Neuron (in vitro differentiated cells): Measurements from ENCODE around the gene CCL24.
"Not testable (repeated sequence)": the region's sequence is repeated elsewhere in the genome, so short reads cannot be mapped to it uniquely, and the experiment has no call there.

Experiments used
- H2AFZ ChIP-seq: one replicate; pipeline ENCODE4 v1.6.1; 2013; ENCODE audit warnings: low read depth, mild to moderate bottlenecking, inconsistent platforms, low read length, moderate library complexity
- H3K27me3 ChIP-seq: one replicate; pipeline ENCODE4 v1.6.1; 2013; ENCODE audit warnings: low read length; ENCODE audit not compliant: insufficient read depth
- H3K36me3 ChIP-seq: one replicate; pipeline ENCODE4 v1.6.1; 2013; ENCODE audit warnings: low read length; ENCODE audit not compliant: insufficient read depth
- H3K4me1 ChIP-seq: one replicate; pipeline ENCODE4 v1.6.1; 2013; ENCODE audit warnings: low read length; ENCODE audit not compliant: insufficient read depth
- H3K4me3 ChIP-seq: 2 replicates; pipeline ENCODE4 v1.5.1; 2013; ENCODE audit warnings: mild to moderate bottlenecking, low read length, moderate library complexity
- H3K9me3 ChIP-seq: one replicate; pipeline ENCODE4 v1.6.1; 2013; ENCODE audit warnings: low read length

Gene CCL24

DNA sequence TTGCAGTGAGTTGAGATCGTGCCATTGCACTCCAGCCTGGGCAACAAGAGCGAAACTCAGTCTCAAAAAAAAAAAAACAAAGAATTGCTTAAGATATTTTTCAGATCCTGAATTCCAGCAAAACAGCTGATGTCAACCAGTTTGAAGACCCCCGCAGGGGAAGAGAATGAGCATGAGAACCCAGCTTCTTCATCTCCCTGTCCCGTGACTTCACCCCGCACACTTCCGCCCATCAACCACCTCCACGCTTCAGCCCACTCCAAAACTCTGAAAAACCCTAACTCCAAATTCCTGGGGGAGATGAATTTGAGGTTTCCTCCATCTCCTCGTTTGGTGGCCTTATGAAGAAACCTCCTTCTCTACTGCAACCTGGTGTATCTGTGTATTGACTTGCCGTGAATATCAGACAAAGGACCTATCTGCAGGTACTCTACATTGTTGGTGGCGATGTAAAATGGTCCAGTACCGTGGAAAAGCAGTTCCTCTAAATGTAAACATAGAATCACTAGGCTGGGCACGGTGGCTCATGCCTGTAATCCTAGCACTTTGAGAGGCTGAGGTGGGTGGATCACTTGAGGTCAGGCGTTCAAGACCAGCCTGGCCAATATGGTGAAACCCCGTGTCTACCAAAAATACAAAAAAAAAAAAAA is 24.8 kb upstream of the CCL24 start:
- H2AFZ ChIP-seq, H3K36me3 ChIP-seq, H3K4me3 ChIP-seq, H3K4me1 ChIP-seq, H3K27me3 ChIP-seq, H3K9me3 ChIP-seq: not testable (repeated sequence)

DNA sequence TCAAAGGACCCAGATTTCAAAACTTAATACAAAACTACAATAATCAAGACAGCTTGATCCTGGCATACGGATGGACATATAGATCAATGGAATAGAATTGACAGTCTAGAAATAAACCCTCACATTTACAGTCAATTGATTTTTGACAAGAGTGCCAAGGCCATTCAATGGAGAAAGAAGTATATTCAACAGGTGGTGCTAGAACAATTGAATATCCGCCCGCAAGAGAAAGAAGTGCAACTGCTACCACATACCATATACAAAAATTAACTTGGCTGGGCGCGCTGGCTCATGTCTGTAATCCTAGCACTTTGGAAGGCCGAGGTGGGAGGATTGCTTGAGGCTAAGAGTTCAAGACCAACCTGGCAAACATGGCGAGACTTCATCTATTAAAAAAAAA is 23.2 kb upstream of the CCL24 start:
- H3K4me1 ChIP-seq, result no peaks in the 10 kb centered on the region
- no peaks in the 10 kb centered on the region for H3K27me3 ChIP-seq
- H3K4me3 ChIP-seq, result no peak overlapping the region
- no peaks in the 10 kb centered on the region for H3K9me3 ChIP-seq
- no peaks in the 10 kb centered on the region for H3K36me3 ChIP-seq
- H2AFZ ChIP-seq, result no peak overlapping the region

DNA sequence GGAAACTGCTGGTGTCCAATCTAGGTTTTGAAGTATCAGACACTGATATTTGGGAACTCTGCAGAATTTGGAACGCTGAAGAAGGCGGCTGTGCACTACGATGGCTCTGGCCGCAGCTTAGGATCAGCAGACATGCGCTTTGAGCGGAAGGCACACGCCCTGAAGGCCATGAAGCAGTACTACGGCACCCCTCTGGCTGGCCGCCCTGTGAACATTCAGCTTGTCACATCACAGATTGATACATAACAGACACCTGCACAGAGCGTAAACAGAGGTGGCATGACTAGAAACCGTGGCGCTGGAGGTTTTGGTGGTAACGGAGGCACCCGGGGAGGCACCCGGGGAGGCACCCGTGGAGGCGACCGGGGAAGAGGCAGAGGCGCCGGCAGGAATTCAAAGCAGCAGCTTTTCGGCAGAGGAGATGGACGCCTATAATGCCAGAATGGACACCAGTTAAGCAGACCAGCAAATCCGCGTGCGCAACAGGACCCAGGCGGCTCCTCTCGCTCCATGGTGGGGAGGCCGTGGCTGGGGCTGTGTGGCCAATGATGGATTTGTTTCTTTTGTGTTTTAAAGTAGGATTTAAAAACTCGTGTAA is 22.2 kb upstream of the CCL24 start:
- Histone ChIP-seq H3K36me3 (no peaks in the 10 kb centered on the region), H2AFZ (no peak overlapping the region), H3K4me3 (no peak overlapping the region), H3K4me1 (no peaks in the 10 kb centered on the region), H3K27me3 (no peaks in the 10 kb centered on the region), H3K9me3 (no peaks in the 10 kb centered on the region)

DNA sequence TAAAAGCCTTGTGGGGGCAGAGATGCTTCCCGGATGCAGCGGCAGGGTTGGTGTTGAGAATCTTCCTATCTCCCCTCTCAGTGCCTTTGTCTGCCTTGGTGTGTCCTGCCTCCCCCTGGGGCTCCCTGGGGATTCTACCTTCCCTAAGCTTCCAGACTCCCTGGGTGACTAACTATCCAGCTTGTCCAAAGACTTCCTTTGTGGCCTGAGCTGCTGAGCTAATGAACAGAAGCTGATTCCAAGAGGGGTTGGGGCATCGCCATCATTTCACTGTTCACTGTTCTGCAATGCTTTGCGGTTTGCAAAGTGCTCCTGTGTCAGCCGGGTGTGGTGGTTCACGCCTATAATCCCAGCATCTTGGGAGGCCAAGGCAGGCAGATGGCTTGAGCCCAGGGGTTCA is 20.1 kb upstream of the CCL24 start:
- H3K4me3 ChIP-seq, H3K27me3 ChIP-seq, H2AFZ ChIP-seq, H3K4me1 ChIP-seq, H3K9me3 ChIP-seq, H3K36me3 ChIP-seq: not testable (repeated sequence)

DNA sequence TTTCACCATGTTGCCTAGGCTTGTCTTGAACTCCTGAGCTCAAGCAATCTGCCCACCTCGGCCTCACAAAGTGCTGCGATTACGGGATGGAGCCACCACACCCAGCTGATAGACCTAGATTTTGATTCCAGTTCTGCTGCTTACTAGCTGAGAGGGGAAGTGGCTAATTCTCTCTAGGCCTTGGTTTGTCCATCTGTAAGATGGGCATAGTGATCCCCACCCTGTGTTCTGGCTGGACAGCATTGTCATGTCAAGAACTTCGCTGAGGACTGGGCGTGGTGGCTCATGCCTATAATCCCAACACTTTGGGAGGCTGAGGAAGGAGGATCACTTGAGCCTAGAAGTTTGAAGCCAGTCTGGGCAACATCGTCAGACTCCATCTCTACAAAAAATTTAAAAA is 17.4 kb upstream of the CCL24 start:
- no peaks in the 10 kb centered on the region for H3K4me1 ChIP-seq
- H3K36me3 ChIP-seq, result no peaks in the 10 kb centered on the region
- H2AFZ ChIP-seq, result no peak overlapping the region
- no peak overlapping the region for H3K4me3 ChIP-seq
- no peaks in the 10 kb centered on the region for H3K27me3 ChIP-seq
- H3K9me3 ChIP-seq, result no peaks in the 10 kb centered on the region

DNA sequence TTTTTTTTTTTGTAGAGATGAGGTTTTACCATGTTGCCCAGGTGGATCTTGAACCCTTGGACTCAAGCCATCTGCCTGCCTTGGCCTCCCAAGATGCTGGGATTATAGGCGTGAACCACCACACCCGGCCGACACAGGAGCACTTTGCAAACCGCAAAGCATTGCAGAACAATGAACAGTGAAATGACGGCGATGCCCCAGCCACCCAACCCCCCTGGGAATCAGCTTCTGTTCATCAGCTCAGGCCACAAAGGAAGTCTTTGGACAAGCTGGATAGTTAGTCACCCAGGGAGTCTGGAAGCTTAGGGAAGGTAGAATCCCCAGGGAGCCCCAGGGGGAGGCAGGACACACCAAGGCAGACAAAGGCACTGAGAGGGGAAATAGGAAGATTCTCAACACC is 16.1 kb upstream of the CCL24 start:
- H3K36me3 ChIP-seq, H3K4me3 ChIP-seq, H3K27me3 ChIP-seq, H3K4me1 ChIP-seq, H2AFZ ChIP-seq, H3K9me3 ChIP-seq: not testable (repeated sequence)

DNA sequence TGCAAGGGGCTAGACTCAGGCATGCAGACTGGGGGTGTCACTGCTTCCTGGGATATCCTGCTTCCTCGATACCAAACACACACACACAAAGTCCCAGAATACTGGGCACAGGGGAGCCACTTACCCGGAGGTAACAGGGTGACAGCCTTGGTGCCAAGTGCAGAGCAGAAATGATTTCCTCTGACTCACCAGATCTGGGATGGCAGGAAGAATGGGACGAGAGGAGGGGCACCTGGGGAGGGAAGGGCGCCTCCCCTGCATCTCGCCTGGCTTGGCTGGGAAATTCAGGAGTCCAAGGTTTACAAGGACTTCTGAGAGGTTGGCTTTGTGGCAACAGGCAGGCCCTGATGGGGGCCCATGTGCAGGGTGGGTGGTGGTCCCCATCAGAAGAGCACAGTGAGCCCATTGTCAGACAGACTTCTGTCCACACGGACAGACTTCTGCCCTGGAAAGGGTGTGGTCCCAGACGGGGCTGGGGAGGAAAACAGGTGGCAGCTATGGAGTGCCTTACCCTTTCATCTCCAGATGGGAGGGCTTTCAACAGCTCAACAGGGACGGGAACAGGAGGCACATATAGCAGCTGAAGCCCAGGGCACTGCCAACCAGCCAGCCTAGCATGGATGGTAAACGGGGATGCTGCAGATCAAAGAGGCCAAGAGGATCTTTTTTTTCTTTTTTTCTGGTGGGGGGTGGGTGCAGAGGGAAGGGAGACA is 9.7 kb upstream of the CCL24 start:
- Histone ChIP-seq H3K36me3 (no peaks in the 10 kb centered on the region), H3K4me3 (no peak overlapping the region), H3K9me3 (no peaks in the 10 kb centered on the region), H3K4me1 (no peaks in the 10 kb centered on the region), H2AFZ (no peak overlapping the region), H3K27me3 (no peaks in the 10 kb centered on the region)

DNA sequence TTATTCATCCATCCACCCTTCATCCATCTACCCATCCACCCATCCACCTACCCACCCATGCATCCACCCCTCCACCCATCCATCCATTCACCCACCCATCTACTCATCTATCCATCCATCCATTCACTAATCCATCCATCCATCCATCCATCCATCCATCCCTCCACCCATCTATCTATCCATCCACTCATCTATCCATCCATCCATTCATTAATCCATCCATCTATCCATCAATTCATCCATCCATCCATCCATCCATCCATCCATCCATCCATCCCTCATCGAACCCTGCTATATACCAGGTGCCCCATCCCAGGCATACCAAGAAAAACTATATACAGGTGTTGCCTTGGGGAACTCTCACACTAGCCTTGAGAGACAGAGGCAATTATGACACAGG is 7.1 kb upstream of the CCL24 start:
- H3K4me3 ChIP-seq, result no peak overlapping the region

DNA sequence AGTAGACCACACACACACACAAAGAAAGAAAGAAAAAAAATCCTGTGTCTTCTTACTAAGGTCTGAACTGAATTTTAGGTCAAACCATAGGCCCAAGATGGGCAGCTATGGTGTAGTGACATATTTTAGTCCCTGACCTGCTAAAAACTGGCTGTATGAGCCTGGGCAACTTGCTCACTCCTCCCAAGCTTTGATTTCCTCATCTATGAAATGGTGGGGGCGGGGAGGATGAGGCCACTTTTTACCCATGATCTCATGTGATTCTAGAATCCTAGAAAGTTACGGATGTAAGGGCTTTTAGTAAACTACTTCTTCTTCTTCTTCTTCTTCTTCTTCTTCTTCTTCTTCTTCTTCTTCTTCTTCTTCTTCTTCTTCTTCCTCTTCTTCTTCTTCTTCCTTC is 6.1 kb upstream of the CCL24 start:
- H3K4me1 ChIP-seq, result no peaks in the 10 kb centered on the region
- H3K4me3 ChIP-seq, result no peak overlapping the region
- H3K36me3 ChIP-seq, result no peaks in the 10 kb centered on the region
- H2AFZ ChIP-seq, result no peak overlapping the region
- H3K9me3 ChIP-seq, result no peaks in the 10 kb centered on the region
- no peaks in the 10 kb centered on the region for H3K27me3 ChIP-seq

More for the DNA sequence above, 7.1 kb upstream of the CCL24 start:
- Histone ChIP-seq H3K27me3 (no peaks in the 10 kb centered on the region), H3K9me3 (no peaks in the 10 kb centered on the region), H3K36me3 (no peaks in the 10 kb centered on the region), H2AFZ (no peak overlapping the region), H3K4me1 (no peaks in the 10 kb centered on the region)

DNA sequence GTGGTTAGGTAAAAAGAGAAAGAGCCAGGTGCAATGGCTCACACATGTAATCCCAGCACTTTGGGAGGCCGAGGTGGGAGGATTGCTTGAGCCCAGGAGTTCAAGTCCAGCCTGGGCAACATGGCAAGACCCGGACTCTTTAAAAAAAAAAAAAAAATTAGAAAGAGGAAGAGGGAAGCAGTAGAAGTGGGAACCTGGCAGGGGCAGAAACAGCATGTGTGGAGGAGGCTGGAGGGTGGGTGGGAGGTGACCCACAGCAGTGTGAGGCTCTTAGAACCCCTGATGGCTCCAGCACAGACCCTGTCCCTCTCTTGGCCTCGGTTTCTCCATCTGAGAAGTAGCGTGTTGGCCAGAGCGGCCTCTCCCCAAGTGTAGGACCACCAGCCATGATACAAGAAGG is 4.9 kb upstream of the CCL24 start:
- H3K27me3 ChIP-seq, result no peaks in the 10 kb centered on the region
- no peaks in the 10 kb centered on the region for H3K9me3 ChIP-seq

DNA sequence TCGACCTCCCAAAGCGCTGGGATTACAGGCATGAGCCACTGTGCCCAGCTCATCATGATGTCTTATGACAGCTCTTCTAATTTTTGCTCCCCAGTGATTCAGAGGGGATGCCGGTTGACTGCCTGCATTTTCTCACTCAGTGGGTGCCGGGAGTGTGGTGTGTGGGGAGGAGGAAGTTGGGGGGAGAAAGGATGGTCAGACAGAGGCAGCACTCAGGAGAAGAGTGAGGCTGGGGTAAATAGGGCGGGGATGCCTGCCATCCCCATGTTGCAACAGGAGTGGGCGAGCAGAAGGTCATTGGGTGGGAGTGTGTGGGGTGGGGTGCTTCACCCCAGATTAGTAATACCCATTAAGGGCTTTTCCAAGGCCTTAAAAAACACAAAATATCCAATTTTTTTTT is 3.5 kb upstream of the CCL24 start:
- Histone ChIP-seq H3K9me3 (no peaks in the 10 kb centered on the region), H2AFZ (no peak overlapping the region), H3K36me3 (no peaks in the 10 kb centered on the region), H3K4me3 (no peak overlapping the region), H3K27me3 (no peaks in the 10 kb centered on the region), H3K4me1 (no peaks in the 10 kb centered on the region)

More for the DNA sequence above, 4.9 kb upstream of the CCL24 start:
- Histone ChIP-seq H3K36me3 (no peaks in the 10 kb centered on the region), H3K4me3 (no peak overlapping the region), H3K4me1 (no peaks in the 10 kb centered on the region), H2AFZ (no peak overlapping the region)

DNA sequence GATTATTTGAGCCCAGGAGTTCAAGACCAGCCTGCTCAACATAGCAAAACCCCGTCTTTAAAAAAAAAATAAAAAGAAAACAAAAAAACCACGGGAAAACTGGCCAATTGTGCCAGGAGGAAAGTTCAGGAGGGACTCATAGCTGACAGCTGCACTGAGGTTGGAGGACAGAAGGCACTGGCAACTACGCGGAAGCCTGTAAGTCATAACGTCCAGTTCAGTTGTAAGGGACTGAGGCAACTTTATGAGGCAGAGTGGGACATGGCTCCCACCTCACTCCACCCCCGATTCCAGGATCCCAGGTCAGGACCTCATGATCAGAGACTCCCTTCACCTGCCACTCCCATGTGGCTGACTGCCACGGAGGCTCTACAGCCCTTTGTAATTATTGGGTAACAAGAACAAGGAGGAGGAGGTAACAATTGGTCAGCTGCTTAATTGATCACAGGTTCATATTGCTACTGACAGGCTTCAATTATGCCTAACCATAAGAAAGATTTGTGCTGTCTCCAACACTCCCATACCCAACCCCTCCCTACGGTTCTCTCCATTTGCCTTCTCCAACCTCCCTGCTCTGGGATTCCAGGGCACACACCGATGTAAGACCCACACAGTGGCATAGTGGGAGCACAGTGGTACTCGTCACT is 1.9 kb upstream of the CCL24 start:
- Histone ChIP-seq H3K4me3 (no peak overlapping the region), H3K9me3 (no peaks in the 10 kb centered on the region), H3K36me3 (no peaks in the 10 kb centered on the region), H3K27me3 (no peaks in the 10 kb centered on the region), H2AFZ (no peak overlapping the region), H3K4me1 (no peaks in the 10 kb centered on the region)

DNA sequence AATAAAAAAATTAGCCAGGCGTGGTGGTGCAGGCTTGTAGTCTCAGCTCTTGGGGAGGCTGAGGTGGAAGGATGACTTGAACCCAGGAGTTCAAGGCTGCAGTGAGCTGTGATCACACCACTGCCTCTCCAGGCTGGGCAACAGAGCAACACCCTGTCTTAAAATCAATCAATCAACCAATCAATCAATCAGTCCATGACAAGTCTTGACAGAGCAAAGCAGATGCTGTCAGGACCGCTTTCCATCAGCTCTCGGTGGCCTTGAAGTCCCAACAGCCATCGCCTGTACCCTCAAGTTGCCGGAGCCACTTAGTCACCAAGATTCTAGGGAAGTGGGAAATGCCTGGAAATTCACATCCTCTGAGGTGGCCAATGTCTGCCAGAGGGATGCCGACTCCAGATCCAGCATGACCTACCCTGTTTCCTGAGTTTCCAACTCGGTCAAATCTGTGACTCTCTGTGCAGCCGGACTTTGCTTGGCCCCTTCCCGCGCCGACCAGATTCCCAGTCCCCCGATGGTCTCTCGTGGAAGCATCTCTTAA is 871 bp upstream of the CCL24 start:
- no peak overlapping the region for H2AFZ ChIP-seq
- H3K9me3 ChIP-seq, result no peaks in the 10 kb centered on the region
- H3K36me3 ChIP-seq, result no peaks in the 10 kb centered on the region
- no peaks in the 10 kb centered on the region for H3K4me1 ChIP-seq
- H3K4me3 ChIP-seq, result no peak overlapping the region
- H3K27me3 ChIP-seq, result no peaks in the 10 kb centered on the region
